GM18861 (cell line): ENCODE measurements around the gene SLC25A40.

Experiments used
- ATAC-seq: cut with Tn5 transposase; IDR thresholded peaks from one replicate; pipeline ENCODE4 v1.9.1; 2021; ENCODE audit not compliant: unreplicated experiment

The SLC25A40 gene

DNA sequence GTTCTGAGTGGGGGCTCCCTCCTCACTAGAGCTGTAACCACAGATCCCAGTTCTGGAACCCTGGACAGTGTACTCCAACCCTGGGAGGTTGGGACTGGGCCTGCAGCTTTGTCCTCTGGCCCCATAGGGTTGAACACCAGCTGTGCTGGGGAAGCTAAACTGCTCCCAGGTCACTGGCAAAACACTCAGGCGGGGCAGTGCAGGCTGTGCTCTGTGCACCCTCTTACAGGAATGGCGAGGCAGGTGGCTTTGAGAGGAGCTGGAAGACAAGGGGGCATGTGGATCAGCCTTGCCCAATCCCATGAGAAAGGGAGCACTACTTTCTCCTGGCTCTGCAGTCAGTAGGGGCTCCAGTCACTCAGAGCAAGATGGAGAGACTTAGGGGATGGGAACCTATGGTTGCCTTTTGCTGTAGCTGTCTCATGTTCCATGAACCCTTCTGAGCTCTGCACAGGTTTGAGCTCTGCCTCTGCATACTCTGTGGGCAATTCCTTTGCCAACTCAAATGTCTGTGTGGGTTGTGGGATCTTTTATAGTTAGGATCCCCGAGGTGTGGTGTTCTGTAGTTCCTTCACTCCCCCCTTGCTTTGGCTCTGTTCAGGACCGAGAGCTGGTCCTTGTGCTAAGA, 90.7 kb downstream of the SLC25A40 start:
- no peak for ATAC-seq

DNA sequence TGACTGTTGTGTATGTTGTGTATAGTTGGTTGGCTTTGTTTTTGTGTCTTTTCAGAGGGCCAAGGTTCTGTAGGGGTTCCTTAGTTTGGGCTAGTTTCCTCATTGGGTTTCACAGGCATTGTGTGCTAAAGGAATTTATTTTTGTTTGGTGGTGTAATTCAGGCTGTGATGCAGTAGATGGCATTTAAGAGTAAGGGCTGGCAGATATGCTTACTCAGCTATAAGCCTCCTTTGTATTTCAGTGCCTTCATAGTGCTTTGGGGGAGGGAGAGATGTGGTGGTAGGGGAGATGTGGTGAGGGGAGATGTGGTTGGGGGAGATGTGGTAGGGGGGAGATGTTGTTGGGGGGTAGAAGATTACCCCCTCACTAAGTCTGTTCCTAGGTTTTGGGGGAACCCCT, 91.7 kb downstream of the SLC25A40 start:
- no peak for ATAC-seq
